Measurements from ENCODE around the gene SVOP.

SVOP gene

DNA sequence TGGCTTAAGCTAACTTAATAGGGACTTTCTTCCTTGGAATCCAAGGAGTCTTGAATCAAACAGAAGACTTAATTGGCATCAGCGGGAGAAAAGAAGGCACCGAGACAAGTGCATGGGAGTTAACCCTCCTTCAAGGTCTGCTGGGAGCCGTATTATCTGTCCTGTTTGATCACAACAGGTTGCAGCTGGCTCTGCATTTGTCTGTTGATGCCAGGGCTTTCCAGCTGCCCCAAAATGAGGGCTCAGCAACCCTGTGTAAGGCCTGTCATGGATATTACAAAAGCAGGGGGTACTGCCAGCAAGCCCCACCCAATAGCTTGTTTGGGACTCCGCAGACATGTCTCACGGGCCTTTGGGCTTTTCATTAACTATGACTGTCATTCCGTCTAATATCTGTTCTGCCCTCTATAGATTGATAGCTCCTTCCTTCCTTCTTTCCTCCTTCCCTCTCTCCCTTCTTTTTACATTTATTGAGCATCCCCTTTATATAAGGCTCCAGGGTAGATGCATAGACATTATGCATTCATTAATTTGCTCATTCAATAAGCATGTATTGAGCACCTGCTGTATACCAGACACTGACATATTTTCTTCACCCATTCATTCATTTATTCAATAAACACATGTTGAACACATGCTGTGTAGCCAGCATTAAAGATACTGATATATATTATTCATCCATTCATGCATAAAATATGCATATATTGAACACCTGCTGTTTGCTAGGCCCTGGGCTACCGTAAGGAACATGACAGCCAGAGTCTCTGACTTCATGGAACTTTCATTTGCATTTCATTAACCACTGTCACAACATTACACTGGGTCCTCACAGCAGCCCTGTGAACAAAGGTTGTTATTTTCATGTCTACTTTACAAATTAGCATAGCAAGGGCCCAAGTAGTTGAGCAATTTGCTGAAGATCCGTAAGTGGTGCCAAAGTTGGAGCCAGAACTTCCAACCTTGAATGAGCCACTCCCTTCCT is 56.2 kb downstream of the SVOP start:
- in situ Hi-C loops (cut with MboI; ENCODE audit: low sequenced_read_pairs, unreplicated experiment): loop anchor here (25.0 kb wide), 1 partner anchor 302 kb away; no protein-coding TSS in a partner anchor
- no peak for DNase-seq (ENCODE audit: low spot score)
- TF ChIP-seq CTCF (IDR thresholded peaks at IDR 0.05; ENCODE audit: borderline replicate concordance, control extremely low read depth, extremely low read depth, insufficient read depth, missing control alignments): no peak

DNA sequence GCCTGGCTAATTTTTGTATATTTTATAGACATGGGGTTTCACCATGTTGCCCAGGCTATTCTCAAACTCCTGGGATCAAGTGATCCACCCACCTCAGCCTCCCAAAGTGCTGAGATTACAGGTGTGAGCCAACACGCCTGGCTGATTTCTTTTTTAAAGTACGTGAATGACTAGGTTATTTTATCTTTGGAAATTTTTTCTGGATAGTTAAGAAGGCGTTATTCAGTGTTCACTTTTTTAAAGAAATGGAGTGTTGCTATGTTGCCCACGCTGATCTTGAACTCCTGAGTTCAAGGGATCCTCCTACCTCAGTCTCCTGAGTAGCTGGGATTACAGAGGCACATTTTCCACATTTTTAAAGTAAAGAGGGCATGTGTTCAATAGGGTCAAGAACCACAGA is 58.6 kb downstream of the SVOP start:
- no peak for TF ChIP-seq CTCF (IDR thresholded peaks at IDR 0.05; ENCODE audit: borderline replicate concordance, control extremely low read depth, extremely low read depth, insufficient read depth, missing control alignments)
- in situ Hi-C loops (cut with MboI; ENCODE audit: low sequenced_read_pairs, unreplicated experiment): loop anchor here (25.0 kb wide), 1 partner anchor 300 kb away; no protein-coding TSS in a partner anchor
- DNase-seq (ENCODE audit: low spot score): no peak

GRCh38 chr12:108959748-108960655 is 60.9 kb downstream of the SVOP start:
- in situ Hi-C loops (cut with MboI; ENCODE audit: low sequenced_read_pairs, unreplicated experiment): loop anchor here (25.0 kb wide), 1 partner anchor 298 kb away; no protein-coding TSS in a partner anchor

GRCh38 chr12:108955225-108955835 is 65.5 kb downstream of the SVOP start:
- no peak for DNase-seq (ENCODE audit: low spot score)

More at GRCh38 chr12:108959748-108960655, 60.9 kb downstream of the SVOP start:
- no peak for DNase-seq (ENCODE audit: low spot score)
- TF ChIP-seq CTCF (IDR thresholded peaks at IDR 0.05; ENCODE audit: borderline replicate concordance, control extremely low read depth, extremely low read depth, insufficient read depth, missing control alignments): no peak

DNA sequence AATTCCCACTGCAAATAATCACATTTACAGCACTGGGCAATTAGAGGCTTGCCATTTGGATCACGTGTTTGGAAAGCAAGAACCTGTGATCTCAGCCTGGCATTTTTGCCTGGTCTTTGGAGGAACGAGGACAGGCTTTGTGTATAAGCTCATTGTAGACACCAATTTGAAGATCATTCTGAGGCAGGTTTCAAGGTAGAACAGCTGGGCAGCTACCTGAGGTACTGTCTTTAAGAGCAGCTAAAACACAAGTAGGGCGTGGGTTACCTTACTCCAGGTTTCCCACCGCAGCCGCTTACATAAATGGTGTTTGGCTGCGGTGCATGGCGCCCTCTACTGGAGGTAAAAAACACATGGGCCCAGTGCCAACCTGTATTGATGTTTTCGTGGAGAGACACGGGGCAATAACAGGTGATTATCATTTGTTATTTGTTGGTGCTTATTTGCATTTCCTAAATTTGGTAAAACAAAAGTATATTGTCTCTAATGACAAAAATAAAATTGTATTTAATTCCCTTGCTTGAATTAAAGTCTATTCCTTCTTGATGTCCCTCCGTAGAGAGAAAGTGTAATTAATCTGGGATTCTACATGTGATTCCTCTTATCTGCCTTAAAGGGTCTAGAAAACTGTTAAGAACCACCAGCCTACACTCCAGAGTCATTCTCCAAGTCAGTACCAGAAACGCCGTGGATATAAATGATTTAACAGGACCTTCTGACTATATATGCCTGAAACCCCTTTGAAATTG is 69.7 kb downstream of the SVOP start:
- peak; percentile 59 for DNase-seq (ENCODE audit: low spot score)
- TF ChIP-seq CTCF (IDR thresholded peaks at IDR 0.05; ENCODE audit: borderline replicate concordance, control extremely low read depth, extremely low read depth, insufficient read depth, missing control alignments): peak; percentile 71
- in situ Hi-C loops (cut with MboI; ENCODE audit: low sequenced_read_pairs, unreplicated experiment): loop anchor here (25.0 kb wide), 1 partner anchor 289 kb away; no protein-coding TSS in a partner anchor

More at GRCh38 chr12:108955225-108955835, 65.5 kb downstream of the SVOP start:
- TF ChIP-seq CTCF (IDR thresholded peaks at IDR 0.05; ENCODE audit: borderline replicate concordance, control extremely low read depth, extremely low read depth, insufficient read depth, missing control alignments): no peak
- in situ Hi-C loops (cut with MboI; ENCODE audit: low sequenced_read_pairs, unreplicated experiment): loop anchor here (25.0 kb wide), 1 partner anchor 293 kb away; no protein-coding TSS in a partner anchor
